OCI-LY7 (cell line): Measurements from ENCODE around the gene ACOXL. TPM values are rescaled to one million over a fixed set of nuclear protein-coding genes. Genes with fewer than 3 reads are reported as not detected.

Source experiments
- BruUV-seq: library from RNA; stranded (reverse); fragments of 400-500 nt; replicated peaks from 2 replicates; lab custom pipeline; 2021; lab: Mats Ljungman, UMichigan
- CTCF ChIA-PET: fragments of 300-600 bp; sonication (Branson Sonifier 250); formaldehyde crosslinking; loops from one replicate; lab custom pipeline; 2022; ENCODE audit warnings: antibody characterized with exemption; ENCODE audit not compliant: unreplicated experiment; lab: Charles Lee
- POLR2A ChIA-PET: fragments of 300-600 bp; sonication (Branson Sonifier 250); formaldehyde crosslinking; loops from one replicate; lab custom pipeline; 2022; ENCODE audit warnings: antibody characterized with exemption; lab: Charles Lee
- DNase-seq: peaks from one replicate; pipeline ENCODE4 v3.0.0-alpha.2; 2015; ENCODE audit warnings: low spot score
- H2AFZ ChIP-seq: fragments of 200-600 bp; sonication (generic), shearing (Covaris generic); 2 replicates; pipeline ENCODE4 v1.6.1; 2014; ENCODE audit warnings: mild to moderate bottlenecking, antibody characterized with exemption, low read length, moderate library complexity
- H3K27ac ChIP-seq: fragments of 200-600 bp; sonication (generic); 2 replicates; pipeline ENCODE4 v1.5.1; 2014; ENCODE audit warnings: mixed run types, low read depth, mild to moderate bottlenecking, moderate library complexity, low read length, inconsistent platforms; ENCODE audit not compliant: poor library complexity, severe bottlenecking
- H3K36me3 ChIP-seq: fragments of 200-600 bp; sonication (generic); 2 replicates; pipeline ENCODE4 v1.6.1; 2014; ENCODE audit warnings: mild to moderate bottlenecking, antibody characterized with exemption, low read length, moderate library complexity, mixed read lengths; ENCODE audit not compliant: insufficient read depth
- H3K4me1 ChIP-seq: fragments of 200-600 bp; sonication (generic); 2 replicates; pipeline ENCODE4 v1.5.1; 2014; ENCODE audit warnings: mild to moderate bottlenecking, low read length; ENCODE audit not compliant: insufficient read depth, poor library complexity, severe bottlenecking
- H3K4me2 ChIP-seq: fragments of 200-600 bp; sonication (generic); 2 replicates; pipeline ENCODE4 v1.6.1; 2014; ENCODE audit warnings: mild to moderate bottlenecking, low read length
- H3K4me3 ChIP-seq: fragments of 200-600 bp; sonication (generic); 2 replicates; pipeline ENCODE4 v1.5.1; 2014; ENCODE audit warnings: mild to moderate bottlenecking, low read depth, low read length; ENCODE audit not compliant: poor library complexity, severe bottlenecking
- H3K79me2 ChIP-seq: fragments of 200-600 bp; sonication (generic); 2 replicates; pipeline ENCODE4 v1.6.1; 2016; ENCODE audit warnings: low read depth, mild to moderate bottlenecking, low read length, moderate library complexity, mixed read lengths; ENCODE audit not compliant: insufficient read depth
- H3K9me2 ChIP-seq: fragments of 200-600 bp; sonication (generic); 2 replicates; pipeline ENCODE4 v1.6.1; 2016; ENCODE audit warnings: mild to moderate bottlenecking, low read length, mixed read lengths; ENCODE audit not compliant: insufficient read depth
- H3K9me3 ChIP-seq: fragments of 200-600 bp; sonication (generic); 2 replicates; pipeline ENCODE4 v1.6.1; 2014; ENCODE audit warnings: mild to moderate bottlenecking, mixed run types, low read length, mixed read lengths
- H4K20me1 ChIP-seq: fragments of 200-600 bp; sonication (generic); 2 replicates; pipeline ENCODE4 v1.6.1; 2014; ENCODE audit warnings: mild to moderate bottlenecking, antibody characterized with exemption, low read length, moderate library complexity, mixed read lengths; ENCODE audit not compliant: insufficient read depth
- EZH2phosphoT487 ChIP-seq: fragments of 200-600 bp; sonication (generic); IDR thresholded peaks from 2 replicates; pipeline ENCODE4 v1.6.1; 2018; ENCODE audit warnings: low read depth, borderline replicate concordance, mild to moderate bottlenecking, mixed run types, antibody characterized with exemption, low read length, moderate library complexity, mixed read lengths
- intact Hi-C: fragments of 100-400 bp; cut with micrococcal nuclease; formaldehyde crosslinking; loops from one replicate; pipeline ENCODE4 v1.10.0; 2022; ENCODE audit not compliant: unreplicated experiment
- total RNA-seq, 2 experiments: library from RNA; depleted of rRNA in 1 of 2; stranded (reverse); fragments of >200 nt in 1 of 2; shearing (Covaris generic) in 1 of 2; gene quantifications; 2 replicates each; pipeline ENCODE4 v1.2.3, GENCODE V29; 2014 to 2022
- TF ChIP-seq, protein P1 (sequence below): fragments of 200-600 bp; sonication (generic); conservative IDR thresholded peaks from 2 replicates; pipeline ENCODE4 v1.5.1; 2014; ENCODE audit warnings: mild to moderate bottlenecking, antibody characterized with exemption, low read length, moderate library complexity, mixed read lengths

ACOXL gene
- total RNA-seq, 2 experiments from 2014 or later, result 1.4 TPM; not detected in 1

DNA sequence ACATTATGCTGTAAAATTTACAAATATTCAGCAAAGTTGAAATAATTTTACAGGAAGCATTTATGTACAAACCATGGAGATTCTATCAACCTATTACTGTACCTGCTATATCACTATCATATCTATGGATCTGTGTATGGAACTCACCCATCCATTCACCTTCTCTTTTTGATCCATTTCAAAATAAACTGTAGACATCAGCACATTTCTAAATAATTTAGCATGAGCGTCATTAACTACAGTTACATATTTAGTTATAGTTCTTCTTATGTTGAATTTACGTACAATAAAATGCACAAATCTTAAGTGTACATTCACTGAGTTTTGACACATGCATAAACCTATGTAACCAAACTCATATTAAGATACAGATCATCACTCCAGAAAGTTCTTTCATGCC lies 260.5 kb downstream of the ACOXL start:
- no TSS peak for BruUV-seq
- H3K4me2 ChIP-seq, result no peak overlapping the region
- no peaks in the 10 kb centered on the region for H3K79me2 ChIP-seq
- no peaks in the 10 kb centered on the region for H3K36me3 ChIP-seq
- no peak overlapping the region for H3K4me3 ChIP-seq
- intact Hi-C loops, result no loop called here
- H4K20me1 ChIP-seq, result no peaks in the 10 kb centered on the region
- H3K9me3 ChIP-seq, result no peaks in the 10 kb centered on the region
- CTCF ChIA-PET, result no interaction called here
- POLR2A ChIA-PET, result no interaction called here
- DNase-seq, result no peak
- H3K4me1 ChIP-seq, result peaks cover 17% of the 10 kb centered on the region
- H2AFZ ChIP-seq, result peak overlapping the region; percentile 74; the same call in 1 of the 2 replicates
- TF ChIP-seq EZH2phosphoT487, result no peak
- TF ChIP-seq, protein P1, sequence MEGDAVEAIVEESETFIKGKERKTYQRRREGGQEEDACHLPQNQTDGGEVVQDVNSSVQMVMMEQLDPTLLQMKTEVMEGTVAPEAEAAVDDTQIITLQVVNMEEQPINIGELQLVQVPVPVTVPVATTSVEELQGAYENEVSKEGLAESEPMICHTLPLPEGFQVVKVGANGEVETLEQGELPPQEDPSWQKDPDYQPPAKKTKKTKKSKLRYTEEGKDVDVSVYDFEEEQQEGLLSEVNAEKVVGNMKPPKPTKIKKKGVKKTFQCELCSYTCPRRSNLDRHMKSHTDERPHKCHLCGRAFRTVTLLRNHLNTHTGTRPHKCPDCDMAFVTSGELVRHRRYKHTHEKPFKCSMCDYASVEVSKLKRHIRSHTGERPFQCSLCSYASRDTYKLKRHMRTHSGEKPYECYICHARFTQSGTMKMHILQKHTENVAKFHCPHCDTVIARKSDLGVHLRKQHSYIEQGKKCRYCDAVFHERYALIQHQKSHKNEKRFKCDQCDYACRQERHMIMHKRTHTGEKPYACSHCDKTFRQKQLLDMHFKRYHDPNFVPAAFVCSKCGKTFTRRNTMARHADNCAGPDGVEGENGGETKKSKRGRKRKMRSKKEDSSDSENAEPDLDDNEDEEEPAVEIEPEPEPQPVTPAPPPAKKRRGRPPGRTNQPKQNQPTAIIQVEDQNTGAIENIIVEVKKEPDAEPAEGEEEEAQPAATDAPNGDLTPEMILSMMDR, result no peak
- no peaks in the 10 kb centered on the region for H3K9me2 ChIP-seq
- H3K27ac ChIP-seq, result no peak overlapping the region

DNA sequence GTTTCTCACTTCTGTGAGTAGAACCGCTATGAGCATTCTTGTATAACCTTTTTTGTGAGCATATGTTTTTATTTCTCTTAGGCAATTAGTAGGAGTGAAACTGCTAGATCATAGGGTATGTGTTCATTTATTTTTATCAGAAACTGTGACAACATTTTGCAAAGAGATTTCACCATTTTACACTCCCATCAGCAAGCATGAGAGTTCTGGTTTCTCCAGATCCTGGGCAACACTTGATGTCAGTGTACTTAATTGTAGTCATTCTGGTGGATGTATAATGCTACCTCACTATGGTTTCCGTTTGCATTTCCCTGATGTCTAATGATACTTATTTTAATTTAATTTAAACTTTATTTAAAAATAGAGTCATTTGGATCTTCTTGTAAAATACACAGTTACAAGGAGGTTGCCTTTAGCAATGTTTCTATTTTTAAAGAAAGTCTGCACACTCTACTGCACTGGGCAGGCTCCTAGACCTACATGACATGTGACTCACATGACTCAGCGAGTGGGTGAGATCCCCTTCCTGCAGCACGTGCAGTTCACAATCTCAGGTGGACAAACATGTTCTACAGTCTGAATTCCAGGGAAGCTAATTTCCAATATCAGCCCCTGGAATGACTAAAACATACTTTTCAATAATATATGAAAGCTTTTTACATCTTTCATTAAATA lies 261.3 kb downstream of the ACOXL start:
- DNase-seq, result peak; percentile 29
- Histone ChIP-seq H3K4me3 (no peak overlapping the region), H3K4me1 (peaks cover 17% of the 10 kb centered on the region), H4K20me1 (no peaks in the 10 kb centered on the region), H3K79me2 (no peaks in the 10 kb centered on the region), H3K9me3 (no peaks in the 10 kb centered on the region), H2AFZ (peak overlapping the region; percentile 74), H3K27ac (no peak overlapping the region), H3K4me2 (peak overlapping the region; percentile 32), H3K9me2 (no peaks in the 10 kb centered on the region), H3K36me3 (no peaks in the 10 kb centered on the region)
- CTCF ChIA-PET, result no interaction called here
- intact Hi-C loops, result no loop called here
- POLR2A ChIA-PET, result no interaction called here
- TF ChIP-seq EZH2phosphoT487, result no peak
- TF ChIP-seq, protein P1, result no peak
- BruUV-seq, result no TSS peak

DNA sequence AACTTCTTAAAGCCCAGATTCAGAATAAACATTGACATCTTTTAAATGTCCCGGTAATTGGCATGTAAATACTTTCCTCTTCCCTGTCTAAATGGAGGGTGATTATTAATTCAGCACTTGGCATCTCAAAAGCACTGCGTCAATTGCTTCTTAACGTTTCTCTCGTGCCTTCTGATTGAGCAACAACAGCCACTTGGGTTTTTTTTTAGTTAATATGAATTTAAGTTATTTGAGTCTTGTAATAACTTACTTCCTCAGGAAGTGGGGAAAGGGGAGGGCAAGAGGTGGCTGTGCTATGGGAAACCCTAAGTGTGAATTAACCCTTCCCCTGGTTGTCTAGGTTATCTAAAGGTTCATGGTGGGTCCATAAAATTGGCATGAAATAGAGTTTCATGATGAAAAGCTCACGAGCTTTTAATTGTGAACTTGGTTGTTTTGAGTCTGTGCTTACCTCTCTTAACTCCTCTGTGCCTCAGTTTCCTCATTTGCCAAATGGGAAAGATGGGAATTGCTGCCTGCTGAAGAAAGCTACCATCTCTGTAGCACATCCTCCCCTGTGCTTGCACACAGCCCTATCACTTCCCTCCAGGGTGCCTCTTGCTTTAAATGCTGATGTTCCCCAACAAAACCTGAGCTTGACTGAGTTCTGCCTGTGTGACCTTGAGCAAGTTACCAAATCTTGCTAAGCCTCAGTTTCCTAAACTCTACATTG lies 262.0 kb downstream of the ACOXL start:
- TF ChIP-seq, protein P1, result no peak
- no peak for TF ChIP-seq EZH2phosphoT487
- Histone ChIP-seq H3K36me3 (no peaks in the 10 kb centered on the region), H3K27ac (no peak overlapping the region), H3K4me1 (peaks cover 17% of the 10 kb centered on the region), H2AFZ (peak overlapping the region; percentile 74), H3K4me3 (no peak overlapping the region), H4K20me1 (no peaks in the 10 kb centered on the region), H3K4me2 (peak overlapping the region; percentile 32), H3K79me2 (no peaks in the 10 kb centered on the region), H3K9me3 (no peaks in the 10 kb centered on the region), H3K9me2 (no peaks in the 10 kb centered on the region)
- POLR2A ChIA-PET, result interaction anchor here (0.9 kb wide), 1 partner anchor 63 kb away, joined by 3 read pairs; no protein-coding TSS in a partner anchor
- DNase-seq, result peak; percentile 10
- intact Hi-C loops, result no loop called here
- no TSS peak for BruUV-seq
- CTCF ChIA-PET, result no interaction called here
